Testis (tissue), 3 donors: Measurements from ENCODE around the gene HOTAIR. TPM values are rescaled to one million over a fixed set of nuclear protein-coding genes. Genes with fewer than 3 reads are reported as not detected.
A peak's percentile ranks its signal among the peaks of the same experiment; 100 is the strongest.

Source experiments
- DNase-seq: peaks from one replicate; pipeline ENCODE4 v3.0.0-alpha.2; 2019
- H3K27ac ChIP-seq, 2 donors: fragments of 200-600 bp; sonication (generic); one replicate each; pipeline ENCODE4 v1.5.1; 2019
- H3K27me3 ChIP-seq: fragments of 200-600 bp; sonication (generic); one replicate; pipeline ENCODE4 v1.5.1; 2019
- H3K36me3 ChIP-seq: fragments of 200-600 bp; sonication (generic); one replicate; pipeline ENCODE4 v1.5.1; 2017; ENCODE audit warnings: low read depth; ENCODE audit errors: missing control alignments
- H3K4me1 ChIP-seq: fragments of 200-600 bp; sonication (generic); one replicate; pipeline ENCODE4 v1.5.1; 2019
- H3K4me3 ChIP-seq, 2 donors: fragments of 200-600 bp; sonication (generic); one replicate each; pipeline ENCODE4 v1.5.1; 2017 to 2019
- H3K9me3 ChIP-seq: fragments of 200-600 bp; sonication (generic); one replicate; pipeline ENCODE4 v1.5.1; 2017
- POLR2A ChIP-seq: fragments of 450-650 bp; IDR thresholded peaks from one replicate; pipeline ENCODE4 v1.6.1; 2017; ENCODE audit warnings: antibody characterized with exemption, mild to moderate bottlenecking, moderate library complexity
- WGBS, 2 donors: methylation state at CpG; one replicate each; pipeline ENCODE4 v1.1.5; 2018; 5-methylcytosine and 5-hydroxymethylcytosine counted together
- intact Hi-C: fragments of 100-400 bp; cut with DNase I; formaldehyde crosslinking; loops from one replicate; pipeline ENCODE4 v1.15.1; 2023; ENCODE audit warnings: low total_unique reads
- polyA plus RNA-seq: library from polyadenylated mRNA; stranded (reverse); fragments of 350-450 nt; fragmentation: Illumina TruSeq; extraction: RNeasy Lipid Tissue Mini Kit (QIAGEN cat#74804); gene quantifications from one replicate; pipeline ENCODE4 v1.2.3, GENCODE V29; 2014; ENCODE audit warnings: low read depth, low replicate concordance; ENCODE audit not compliant: insufficient read depth
- total RNA-seq, 2 donors: library from RNA; depleted of rRNA; stranded (reverse); fragments of >200 nt; gene quantifications; one replicate each; pipeline ENCODE4 v1.2.3, GENCODE V29; 2016
- TF ChIP-seq, protein P1 (sequence below), 3 experiments: fragments of 450-650 bp in 2 of 3; fragments of 200-600 bp in 1 of 3; sonication (generic) in 1 of 3; IDR thresholded peaks; one replicate each; pipeline ENCODE4 v1.5.1; 2016 to 2019; ENCODE audit warnings: antibody characterized with exemption in 3 of 3, mild to moderate bottlenecking in 2 of 3, moderate library complexity in 1 of 3

Gene HOTAIR
- total and polyA plus RNA-seq, 3 donors from 2014 or later, result 3.1 to 8.6 (median 3.4) TPM

DNA sequence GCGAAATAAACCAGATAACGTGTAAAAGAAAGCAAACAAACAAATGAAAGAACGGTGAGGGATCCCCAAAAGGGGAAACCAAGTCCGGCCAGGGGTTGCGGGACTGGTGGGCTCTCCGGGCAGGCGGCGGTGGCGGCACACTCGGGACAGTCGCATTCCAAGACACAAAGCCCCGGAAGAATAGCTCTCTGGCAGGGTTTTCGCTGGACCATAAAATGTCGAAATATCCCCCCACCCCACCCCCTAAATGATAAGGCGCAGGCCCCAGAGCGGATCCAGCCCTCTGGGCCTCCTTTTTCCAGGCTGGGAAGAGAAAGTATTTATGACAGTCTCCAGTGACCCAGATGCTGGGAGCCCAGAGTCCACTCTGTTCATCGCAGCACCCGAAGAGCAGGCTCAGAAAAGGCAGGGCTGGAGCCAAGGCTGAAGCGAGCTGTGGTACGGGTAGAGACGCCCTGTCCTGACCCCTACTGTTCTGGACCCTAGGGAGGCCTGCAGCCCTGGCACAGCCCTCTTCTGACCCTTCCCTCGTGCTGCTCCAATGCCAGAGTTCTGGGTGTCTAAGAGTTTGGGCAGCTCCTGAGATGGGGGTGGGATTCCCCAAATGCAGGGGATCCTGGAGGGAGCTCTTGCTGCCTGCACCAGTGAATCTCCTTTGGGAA is 31.9 kb upstream of the HOTAIR start:
- Histone ChIP-seq H3K27ac (peak overlapping the region; percentile 5 to 65), H3K4me1 (peaks cover 22% of the 10 kb centered on the region), H3K27me3 (no peaks in the 10 kb centered on the region), H3K9me3 (no peaks in the 10 kb centered on the region), H3K4me3 (peak overlapping the region; percentile 6 to 13), H3K36me3 (no peaks in the 10 kb centered on the region)
- intact Hi-C loops, result no loop called here
- DNase-seq, result no peak
- no peak for TF ChIP-seq POLR2A
- TF ChIP-seq, protein P1, sequence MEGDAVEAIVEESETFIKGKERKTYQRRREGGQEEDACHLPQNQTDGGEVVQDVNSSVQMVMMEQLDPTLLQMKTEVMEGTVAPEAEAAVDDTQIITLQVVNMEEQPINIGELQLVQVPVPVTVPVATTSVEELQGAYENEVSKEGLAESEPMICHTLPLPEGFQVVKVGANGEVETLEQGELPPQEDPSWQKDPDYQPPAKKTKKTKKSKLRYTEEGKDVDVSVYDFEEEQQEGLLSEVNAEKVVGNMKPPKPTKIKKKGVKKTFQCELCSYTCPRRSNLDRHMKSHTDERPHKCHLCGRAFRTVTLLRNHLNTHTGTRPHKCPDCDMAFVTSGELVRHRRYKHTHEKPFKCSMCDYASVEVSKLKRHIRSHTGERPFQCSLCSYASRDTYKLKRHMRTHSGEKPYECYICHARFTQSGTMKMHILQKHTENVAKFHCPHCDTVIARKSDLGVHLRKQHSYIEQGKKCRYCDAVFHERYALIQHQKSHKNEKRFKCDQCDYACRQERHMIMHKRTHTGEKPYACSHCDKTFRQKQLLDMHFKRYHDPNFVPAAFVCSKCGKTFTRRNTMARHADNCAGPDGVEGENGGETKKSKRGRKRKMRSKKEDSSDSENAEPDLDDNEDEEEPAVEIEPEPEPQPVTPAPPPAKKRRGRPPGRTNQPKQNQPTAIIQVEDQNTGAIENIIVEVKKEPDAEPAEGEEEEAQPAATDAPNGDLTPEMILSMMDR (IDR thresholded peaks at IDR 0.05), result no peak
- WGBS, 2 donors, result 32 to 39% methylated on average over 19 to 22 of the region's 22 CpGs

DNA sequence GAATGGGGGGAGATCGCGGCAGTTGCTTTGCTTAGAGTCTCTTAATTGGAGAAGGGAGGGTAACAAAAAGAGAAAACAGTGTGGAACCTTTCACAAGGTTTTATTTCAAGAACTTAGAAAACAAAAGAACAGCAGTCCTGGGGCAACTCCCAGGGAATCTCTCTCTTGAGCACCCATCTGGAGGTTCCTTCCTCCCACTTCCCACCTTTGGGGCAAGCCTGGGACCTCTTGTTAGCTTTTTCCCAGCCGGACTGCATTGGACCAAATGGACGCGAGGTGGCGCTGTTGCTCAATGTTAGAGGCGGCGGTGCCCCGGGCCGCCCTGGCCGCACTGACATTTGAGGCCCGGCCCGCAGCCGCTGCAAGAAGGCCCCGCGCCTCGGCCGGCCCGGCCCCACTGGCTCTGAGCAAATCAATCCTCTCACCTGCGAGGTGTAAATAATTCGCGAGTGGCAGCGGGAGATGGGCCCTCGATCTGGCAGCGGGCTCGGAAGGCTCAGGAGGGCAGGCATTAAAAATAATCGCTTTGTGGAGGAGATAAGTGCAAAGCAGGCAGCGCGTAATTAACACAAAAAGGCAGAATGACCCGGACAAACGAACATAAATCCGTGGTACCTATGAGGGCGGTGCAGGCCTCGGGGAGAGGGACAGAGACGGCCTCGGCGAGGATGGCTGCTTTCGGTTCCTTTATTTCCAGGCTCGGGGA is 31.3 kb upstream of the HOTAIR start:
- TF ChIP-seq, protein P1 (IDR thresholded peaks at IDR 0.05), result peak; percentile 94 to 98 (median 97)
- TF ChIP-seq POLR2A, result no peak
- H3K27me3 ChIP-seq, result no peaks in the 10 kb centered on the region
- no peaks in the 10 kb centered on the region for H3K36me3 ChIP-seq
- peak overlapping the region; percentile 6 to 13 for H3K4me3 ChIP-seq
- intact Hi-C loops, result no loop called here
- no peaks in the 10 kb centered on the region for H3K9me3 ChIP-seq
- peak; percentile 95 for DNase-seq
- H3K27ac ChIP-seq, result peak overlapping the region; percentile 5 to 65
- 8 to 11% methylated on average over 22 to 39 of the region's 39 CpGs for WGBS, 2 donors
- peaks cover 29% of the 10 kb centered on the region for H3K4me1 ChIP-seq

DNA sequence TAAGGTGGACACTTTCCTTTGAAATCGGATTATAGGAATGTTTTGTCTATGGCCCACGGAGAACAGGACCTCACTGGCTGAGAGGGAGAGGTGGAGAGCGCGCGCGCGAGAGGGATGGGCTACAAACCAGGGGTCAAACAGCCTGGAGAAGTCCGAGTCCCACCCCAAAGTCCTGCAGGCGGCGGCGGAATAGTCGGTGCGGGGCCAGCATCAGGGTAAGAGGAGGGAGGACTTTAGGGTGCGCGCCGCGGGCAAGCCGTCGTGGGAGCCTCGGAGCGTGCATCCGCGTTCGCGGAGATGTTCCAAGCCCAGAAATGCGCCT is 30.7 kb upstream of the HOTAIR start:
- no peaks in the 10 kb centered on the region for H3K27me3 ChIP-seq
- peaks cover 33% of the 10 kb centered on the region for H3K4me1 ChIP-seq
- peak overlapping the region; percentile 6 to 13 for H3K4me3 ChIP-seq
- intact Hi-C loops, result no loop called here
- no peak overlapping the region for H3K27ac ChIP-seq
- no peak for DNase-seq
- TF ChIP-seq, protein P1 (IDR thresholded peaks at IDR 0.05), result no peak
- no peak for TF ChIP-seq POLR2A
- 9 to 14% methylated on average over 26 of the region's 26 CpGs for WGBS, 2 donors
- no peaks in the 10 kb centered on the region for H3K9me3 ChIP-seq
- H3K36me3 ChIP-seq, result no peaks in the 10 kb centered on the region

DNA sequence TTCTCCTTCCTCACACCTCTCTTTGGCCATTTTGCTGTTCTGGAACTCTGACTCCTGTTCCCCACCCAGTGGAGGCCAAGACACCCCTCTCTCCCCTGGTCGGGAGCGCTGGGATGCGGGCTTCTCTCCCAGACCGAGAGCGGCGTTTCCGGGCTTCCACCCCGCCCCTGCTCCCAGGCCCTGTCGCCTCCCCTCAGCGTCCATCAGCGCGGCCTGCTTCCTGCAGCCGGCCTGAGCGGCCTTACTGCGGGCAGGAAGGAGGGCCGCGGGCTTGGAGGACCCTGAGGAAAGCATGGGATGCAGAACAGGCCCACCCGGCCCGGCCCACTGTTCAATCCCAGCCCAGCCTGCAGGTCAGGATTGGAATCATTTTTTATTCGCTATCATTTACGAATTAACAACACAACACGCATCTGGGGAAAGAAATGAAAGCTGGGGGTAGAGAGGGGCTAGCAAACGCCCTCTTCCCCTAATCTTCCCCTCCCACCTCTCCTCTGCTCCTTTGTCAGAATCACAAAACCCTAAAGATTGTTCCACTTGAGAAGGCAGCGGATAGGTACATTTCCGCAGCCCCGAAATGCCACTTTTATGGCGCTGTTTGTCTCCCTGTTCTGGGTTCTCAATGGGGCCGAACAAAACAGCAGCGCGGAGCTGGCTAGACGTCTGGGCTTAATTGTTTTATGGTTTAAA is 30.2 kb upstream of the HOTAIR start:
- peak overlapping the region in 1 of 2 donors; percentile 6 for H3K4me3 ChIP-seq
- intact Hi-C loops, result loop anchor here (5.0 kb wide), 1 partner anchor 202 kb away; no protein-coding TSS in a partner anchor

More for the DNA sequence above, 30.2 kb upstream of the HOTAIR start:
- WGBS, 2 donors, result 39 to 43% methylated on average over 25 to 31 of the region's 31 CpGs
- no peak overlapping the region for H3K27ac ChIP-seq
- no peak for TF ChIP-seq POLR2A
- TF ChIP-seq, protein P1 (IDR thresholded peaks at IDR 0.05), result no peak
- H3K27me3 ChIP-seq, result no peaks in the 10 kb centered on the region
- H3K9me3 ChIP-seq, result no peaks in the 10 kb centered on the region
- DNase-seq, result no peak
- no peaks in the 10 kb centered on the region for H3K36me3 ChIP-seq
- H3K4me1 ChIP-seq, result peaks cover 33% of the 10 kb centered on the region
